Measurements from ENCODE around the gene PRSS56.
A peak's percentile ranks its signal among the peaks of the same experiment; 100 is the strongest.

The PRSS56 gene

GRCh38 chr2:232521959-232522622 lies 1.9 kb downstream of the PRSS56 start:
- in situ Hi-C loops (cut with MboI; ENCODE audit: low sequenced_read_pairs) = no loop called here
- DNase-seq (ENCODE audit: low spot score in 2 of 2) = peak in 1 of 2 experiments; percentile 78
- H3K36me3 ChIP-seq (replicated peaks) = no peaks in the 10 kb centered on the region
- H3K4me1 ChIP-seq = no peaks in the 10 kb centered on the region
- H3K9me3 ChIP-seq = no peaks in the 10 kb centered on the region
- H3K4me3 ChIP-seq = peak overlapping the region; percentile 19
- H3K27me3 ChIP-seq (ENCODE audit: low read depth) = peaks cover 10% of the 10 kb centered on the region

DNA sequence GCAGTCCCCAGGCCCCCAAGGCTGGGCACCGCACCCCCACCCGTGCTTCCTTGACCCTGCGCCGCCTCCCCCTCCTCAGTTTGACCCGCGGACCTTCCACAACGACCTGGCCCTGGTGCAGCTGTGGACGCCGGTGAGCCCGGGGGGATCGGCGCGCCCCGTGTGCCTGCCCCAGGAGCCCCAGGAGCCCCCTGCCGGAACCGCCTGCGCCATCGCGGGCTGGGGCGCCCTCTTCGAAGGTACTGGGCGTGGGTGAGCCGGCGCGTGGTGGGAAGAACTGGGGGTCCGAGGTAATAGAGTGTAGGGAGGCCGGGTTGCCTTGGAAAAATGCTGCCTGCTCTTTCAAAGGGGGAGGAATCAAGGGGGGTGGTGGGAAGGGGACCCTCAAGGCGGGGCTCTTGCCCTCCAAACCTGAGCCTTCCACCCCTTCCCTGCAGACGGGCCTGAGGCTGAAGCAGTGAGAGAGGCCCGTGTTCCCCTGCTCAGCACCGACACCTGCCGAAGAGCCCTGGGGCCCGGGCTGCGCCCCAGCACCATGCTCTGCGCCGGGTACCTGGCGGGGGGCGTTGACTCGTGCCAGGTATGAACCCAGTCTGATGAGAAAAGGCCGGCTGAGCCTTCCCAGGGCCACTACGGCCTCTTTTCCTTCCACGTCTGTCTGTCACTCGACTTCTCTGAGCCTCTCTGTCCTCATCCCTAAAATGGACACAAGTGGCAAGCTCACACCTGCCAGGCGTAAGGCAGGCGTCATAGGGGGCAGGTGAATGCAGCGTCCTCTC lies 2.6 kb downstream of the PRSS56 start:
- H3K4me1 ChIP-seq = no peaks in the 10 kb centered on the region
- in situ Hi-C loops (cut with MboI; ENCODE audit: low sequenced_read_pairs) = no loop called here
- H3K4me3 ChIP-seq = no peak overlapping the region
- no peaks in the 10 kb centered on the region for H3K36me3 ChIP-seq (replicated peaks)
- no peaks in the 10 kb centered on the region for H3K9me3 ChIP-seq
- H3K27me3 ChIP-seq (ENCODE audit: low read depth) = peaks cover 10% of the 10 kb centered on the region
- no peak for DNase-seq (ENCODE audit: low spot score in 2 of 2)

- H3K9me3 ChIP-seq = no peaks in the 10 kb centered on the region
- no peaks in the 10 kb centered on the region for H3K36me3 ChIP-seq (replicated peaks)
- no peak for DNase-seq (ENCODE audit: low spot score in 2 of 2)
- peaks cover 10% of the 10 kb centered on the region for H3K27me3 ChIP-seq (ENCODE audit: low read depth)
- no peaks in the 10 kb centered on the region for H3K4me1 ChIP-seq
- no peak overlapping the region for H3K4me3 ChIP-seq
- in situ Hi-C loops (cut with MboI; ENCODE audit: low sequenced_read_pairs) = no loop called here
Observed at GRCh38 chr2:232523402-232523681, 3.2 kb downstream of the PRSS56 start.

- DNase-seq (ENCODE audit: low spot score in 2 of 2) = peak; percentile 55 to 83
- H3K4me1 ChIP-seq = no peaks in the 10 kb centered on the region
- peaks cover 10% of the 10 kb centered on the region for H3K27me3 ChIP-seq (ENCODE audit: low read depth)
- H3K4me3 ChIP-seq = peak overlapping the region; percentile 33
- H3K36me3 ChIP-seq (replicated peaks) = no peaks in the 10 kb centered on the region
- no peaks in the 10 kb centered on the region for H3K9me3 ChIP-seq
- in situ Hi-C loops (cut with MboI; ENCODE audit: low sequenced_read_pairs) = no loop called here
Observed at GRCh38 chr2:232523682-232524597, 3.8 kb downstream of the PRSS56 start.

DNA sequence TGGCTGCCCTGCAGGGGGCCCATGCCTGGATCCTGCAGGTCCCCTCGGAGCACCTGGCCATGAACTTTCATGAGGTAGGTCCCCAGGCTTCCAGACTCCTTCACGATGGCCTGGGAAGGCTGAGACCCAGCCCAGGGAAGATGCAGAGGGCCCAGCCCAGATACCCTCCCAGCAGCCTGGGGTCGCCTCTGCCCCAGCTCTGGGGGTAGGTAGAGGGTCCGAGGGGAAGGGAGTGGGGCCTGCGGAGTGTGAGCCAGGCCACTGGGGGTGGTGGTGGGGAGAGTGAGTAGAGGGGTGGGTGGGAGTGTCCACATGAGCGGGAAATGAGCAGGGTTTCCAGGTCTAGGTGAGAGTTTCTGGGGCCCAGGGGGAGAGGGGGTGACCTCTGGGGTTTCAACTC lies 4.6 kb downstream of the PRSS56 start:
- Histone ChIP-seq H3K9me3 (no peaks in the 10 kb centered on the region), H3K4me1 (no peaks in the 10 kb centered on the region), H3K36me3 (replicated peaks) (no peaks in the 10 kb centered on the region), H3K4me3 (no peak overlapping the region), H3K27me3 (ENCODE audit: low read depth) (peaks cover 10% of the 10 kb centered on the region)
- in situ Hi-C loops (cut with MboI; ENCODE audit: low sequenced_read_pairs) = loop anchor here (5.0 kb wide), 1 partner anchor 622 kb away; no protein-coding TSS in a partner anchor
- DNase-seq (ENCODE audit: low spot score in 2 of 2) = no peak

DNA sequence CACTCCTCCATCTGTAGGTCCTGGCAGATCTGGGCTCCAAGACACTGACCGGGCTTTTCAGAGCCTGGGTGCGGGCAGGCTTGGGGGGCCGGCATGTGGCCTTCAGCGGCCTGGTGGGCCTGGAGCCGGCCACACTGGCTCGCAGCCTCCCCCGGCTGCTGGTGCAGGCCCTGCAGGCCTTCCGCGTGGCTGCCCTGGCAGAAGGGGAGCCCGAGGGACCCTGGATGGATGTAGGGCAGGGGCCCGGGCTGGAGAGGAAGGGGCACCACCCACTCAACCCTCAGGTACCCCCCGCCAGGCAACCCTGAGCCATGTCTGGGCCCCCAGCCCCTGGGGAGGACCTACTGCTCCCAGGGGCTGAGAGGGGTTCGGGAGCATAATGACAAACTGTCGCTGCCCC lies 5.0 kb downstream of the PRSS56 start:
- no peak for DNase-seq (ENCODE audit: low spot score in 2 of 2)
- no peaks in the 10 kb centered on the region for H3K4me1 ChIP-seq
- H3K9me3 ChIP-seq = no peaks in the 10 kb centered on the region
- H3K36me3 ChIP-seq (replicated peaks) = no peaks in the 10 kb centered on the region
- peaks cover 10% of the 10 kb centered on the region for H3K27me3 ChIP-seq (ENCODE audit: low read depth)
- no peak overlapping the region for H3K4me3 ChIP-seq
- in situ Hi-C loops (cut with MboI; ENCODE audit: low sequenced_read_pairs) = loop anchor here (5.0 kb wide), 1 partner anchor 623 kb away; no protein-coding TSS in a partner anchor

DNA sequence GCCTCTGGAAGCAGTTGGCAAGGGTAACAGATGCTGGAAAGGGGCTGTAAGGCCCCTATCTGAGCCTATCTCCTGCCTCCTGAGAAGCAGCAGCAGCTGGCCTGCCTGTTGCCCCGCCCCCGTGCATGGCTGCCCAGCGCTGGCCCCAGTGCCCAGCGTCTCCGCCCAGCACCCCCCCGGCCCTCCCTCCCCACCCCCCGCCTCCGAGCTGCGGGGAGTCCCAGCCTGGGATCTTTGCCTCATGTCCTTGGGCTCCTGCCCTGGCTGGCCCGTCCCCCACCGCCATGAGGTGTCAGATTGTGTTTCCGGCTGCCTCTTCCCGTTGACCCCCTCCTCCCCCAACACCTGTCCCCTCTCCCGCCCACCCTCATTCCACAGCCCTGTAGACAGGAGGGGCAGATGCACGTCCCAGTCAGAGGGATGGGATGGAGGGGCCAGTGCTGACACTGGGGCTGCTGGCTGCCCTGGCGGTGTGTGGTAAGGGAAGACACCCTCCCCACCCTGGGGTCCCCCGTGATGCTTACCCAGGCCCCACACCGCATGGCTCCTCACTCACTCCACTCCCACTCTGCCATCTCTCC lies 5.7 kb downstream of the PRSS56 start, which contains the start of gene CHRND:
Gene CHRND, plus strand, starts transcription at position 370 of the 581 bp plus-strand sequence. Its CDS starts 56 bp downstream, at position 426.
- in situ Hi-C loops (cut with MboI; ENCODE audit: low sequenced_read_pairs) = loop anchor here (5.0 kb wide), 1 partner anchor 624 kb away; no protein-coding TSS in a partner anchor
- H3K9me3 ChIP-seq = no peaks in the 10 kb centered on the region
- DNase-seq (ENCODE audit: low spot score in 2 of 2) = no peak
- no peaks in the 10 kb centered on the region for H3K4me1 ChIP-seq
- no peak within 1 kb of the TSS for H3K4me3 ChIP-seq
- no peaks in the 10 kb centered on the region for H3K36me3 ChIP-seq (replicated peaks)
- H3K27me3 ChIP-seq (ENCODE audit: low read depth) = peaks cover 10% of the 10 kb centered on the region

DNA sequence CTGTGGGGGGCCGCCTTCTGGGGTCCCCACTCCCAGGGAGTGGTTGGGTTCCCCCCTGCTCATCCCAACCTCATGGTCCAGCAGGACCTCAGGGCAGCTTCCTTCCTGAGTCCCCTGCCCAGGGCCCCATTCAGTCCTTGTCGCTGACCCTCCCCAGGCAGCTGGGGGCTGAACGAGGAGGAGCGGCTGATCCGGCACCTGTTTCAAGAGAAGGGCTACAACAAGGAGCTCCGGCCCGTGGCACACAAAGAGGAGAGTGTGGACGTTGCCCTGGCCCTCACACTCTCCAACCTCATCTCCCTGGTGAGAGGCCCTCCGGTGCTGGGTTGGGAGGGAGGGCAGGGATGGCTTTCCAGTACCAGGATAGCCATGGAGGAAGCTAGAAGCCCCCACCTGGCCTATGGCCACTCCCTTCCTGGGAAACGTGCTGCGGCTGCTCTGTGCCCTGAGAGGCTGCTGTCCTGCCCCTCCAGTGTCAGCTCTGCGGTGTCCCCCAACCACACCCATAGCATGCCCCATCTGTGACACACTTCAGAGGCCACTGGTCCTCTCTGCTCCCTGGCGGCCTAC lies 6.3 kb downstream of the PRSS56 start:
- no peak for DNase-seq (ENCODE audit: low spot score in 2 of 2)
- in situ Hi-C loops (cut with MboI; ENCODE audit: low sequenced_read_pairs) = loop anchor here (5.0 kb wide), 1 partner anchor 624 kb away; no protein-coding TSS in a partner anchor

GRCh38 chr2:232527905-232528470 lies 7.8 kb downstream of the PRSS56 start:
- no peak for DNase-seq (ENCODE audit: low spot score in 2 of 2)
- no peaks in the 10 kb centered on the region for H3K36me3 ChIP-seq (replicated peaks)
- H3K4me1 ChIP-seq = no peaks in the 10 kb centered on the region
- peaks cover 8% of the 10 kb centered on the region for H3K27me3 ChIP-seq (ENCODE audit: low read depth)
- H3K9me3 ChIP-seq = no peaks in the 10 kb centered on the region
- in situ Hi-C loops (cut with MboI; ENCODE audit: low sequenced_read_pairs) = loop anchor here (5.0 kb wide), 1 partner anchor 626 kb away; no protein-coding TSS in a partner anchor
- no peak overlapping the region for H3K4me3 ChIP-seq

More for the DNA sequence above, 6.3 kb downstream of the PRSS56 start:
- peaks cover 10% of the 10 kb centered on the region for H3K27me3 ChIP-seq (ENCODE audit: low read depth)
- H3K9me3 ChIP-seq = no peaks in the 10 kb centered on the region
- no peaks in the 10 kb centered on the region for H3K36me3 ChIP-seq (replicated peaks)
- no peak overlapping the region for H3K4me3 ChIP-seq
- no peaks in the 10 kb centered on the region for H3K4me1 ChIP-seq

- Histone ChIP-seq H3K4me1 (no peaks in the 10 kb centered on the region), H3K27me3 (ENCODE audit: low read depth) (no peaks in the 10 kb centered on the region), H3K4me3 (no peak overlapping the region), H3K36me3 (replicated peaks) (no peaks in the 10 kb centered on the region), H3K9me3 (no peaks in the 10 kb centered on the region)
- no peak for DNase-seq (ENCODE audit: low spot score in 2 of 2)
- in situ Hi-C loops (cut with MboI; ENCODE audit: low sequenced_read_pairs) = loop anchor here (5.0 kb wide), 1 partner anchor 627 kb away; no protein-coding TSS in a partner anchor
Observed at GRCh38 chr2:232528746-232529460, 8.7 kb downstream of the PRSS56 start.

DNA sequence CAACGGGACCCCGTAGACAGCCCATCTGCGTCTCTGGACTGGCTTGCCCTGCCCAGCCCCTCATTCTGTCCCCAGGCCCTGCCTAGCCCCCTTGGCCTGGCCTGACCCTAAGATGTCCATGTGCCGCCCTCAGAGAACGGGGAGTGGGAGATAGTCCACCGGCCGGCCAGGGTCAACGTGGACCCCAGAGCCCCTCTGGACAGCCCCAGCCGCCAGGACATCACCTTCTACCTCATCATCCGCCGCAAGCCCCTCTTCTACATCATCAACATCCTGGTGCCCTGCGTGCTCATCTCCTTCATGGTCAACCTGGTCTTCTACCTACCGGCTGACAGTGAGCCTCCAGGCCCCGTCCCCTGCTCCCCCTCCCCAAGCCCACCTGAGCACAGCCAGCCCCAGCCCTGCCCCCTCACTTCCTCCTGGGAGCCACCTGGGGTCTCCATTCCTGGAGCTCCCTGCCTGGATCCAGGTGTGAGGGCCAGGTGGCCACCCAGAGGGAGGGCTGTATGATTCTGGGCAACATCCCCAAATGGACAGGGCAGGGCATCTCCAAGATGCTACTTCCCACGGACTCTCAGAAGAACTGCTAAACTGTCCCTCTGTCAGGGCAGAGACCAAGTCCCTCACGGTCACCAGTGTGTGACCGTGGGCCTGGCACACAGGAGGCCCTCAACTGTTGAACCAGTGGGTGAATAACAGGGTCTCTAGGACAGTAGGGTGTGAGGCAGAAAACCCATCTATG lies 9.8 kb downstream of the PRSS56 start:
- no peaks in the 10 kb centered on the region for H3K36me3 ChIP-seq (replicated peaks)
- DNase-seq (ENCODE audit: low spot score in 2 of 2) = no peak
- no peak overlapping the region for H3K4me3 ChIP-seq
- no peaks in the 10 kb centered on the region for H3K27me3 ChIP-seq (ENCODE audit: low read depth)
- H3K9me3 ChIP-seq = no peaks in the 10 kb centered on the region
- in situ Hi-C loops (cut with MboI; ENCODE audit: low sequenced_read_pairs) = loop anchor here (5.0 kb wide), 1 partner anchor 628 kb away; no protein-coding TSS in a partner anchor
- no peaks in the 10 kb centered on the region for H3K4me1 ChIP-seq
